Stimulated activated CD4-positive, alpha-beta T cell treated with anti-CD3 and anti-CD28 coated beads, TNF-alpha, amount 100 ng/mL, for 1 hour (primary cell): ENCODE data around the gene ALX4.

ENCODE experiments used
- DNase-seq, 3 donors: peaks; one replicate each; pipeline ENCODE4 v3.0.0-alpha.2; 2020; ENCODE audit warnings: low read depth in 3 of 3, low spot score in 1 of 3

The ALX4 gene

GRCh38 chr11:44246726-44247125 is 63.2 kb downstream of the ALX4 start:
- DNase-seq = no peak

- no peak for DNase-seq
Observed at GRCh38 chr11:44244639-44245310, 65.2 kb downstream of the ALX4 start.

GRCh38 chr11:44243595-44244343 is 66.2 kb downstream of the ALX4 start:
- DNase-seq = no peak

- no peak for DNase-seq
Observed at GRCh38 chr11:44243086-44243485, 66.9 kb downstream of the ALX4 start.

GRCh38 chr11:44241851-44242250 is 68.1 kb downstream of the ALX4 start:
- DNase-seq = no peak

- no peak for DNase-seq
Observed at GRCh38 chr11:44237156-44237555, 72.8 kb downstream of the ALX4 start.

GRCh38 chr11:44236296-44236695 is 73.6 kb downstream of the ALX4 start:
- DNase-seq = no peak

- DNase-seq = no peak
Observed at GRCh38 chr11:44235765-44236201, 74.2 kb downstream of the ALX4 start.

- DNase-seq = no peak
Observed at GRCh38 chr11:44229624-44230023, 80.3 kb downstream of the ALX4 start.

GRCh38 chr11:44229098-44229497 is 80.8 kb downstream of the ALX4 start:
- DNase-seq = no peak

GRCh38 chr11:44228379-44228778 is 81.6 kb downstream of the ALX4 start:
- no peak for DNase-seq

- no peak for DNase-seq
Observed at GRCh38 chr11:44226945-44227344, 83.0 kb downstream of the ALX4 start.

GRCh38 chr11:44226490-44226889 is 83.4 kb downstream of the ALX4 start:
- DNase-seq = no peak

- no peak for DNase-seq
Observed at GRCh38 chr11:44224867-44225501, 85.0 kb downstream of the ALX4 start.

GRCh38 chr11:44223238-44223637 is 86.7 kb downstream of the ALX4 start:
- DNase-seq = no peak

GRCh38 chr11:44221992-44222391 is 87.9 kb downstream of the ALX4 start:
- DNase-seq = no peak

- DNase-seq = no peak
Observed at GRCh38 chr11:44221456-44221855, 88.5 kb downstream of the ALX4 start.

GRCh38 chr11:44219830-44220796 is 89.8 kb downstream of the ALX4 start:
- DNase-seq = no peak

GRCh38 chr11:44217432-44217831 is 92.5 kb downstream of the ALX4 start:
- no peak for DNase-seq

- no peak for DNase-seq
Observed at GRCh38 chr11:44213148-44213547, 96.8 kb downstream of the ALX4 start.

GRCh38 chr11:44212128-44212527 is 97.8 kb downstream of the ALX4 start:
- DNase-seq = no peak
